Hepatocyte (in vitro differentiated cells): ENCODE measurements around the gene RAPGEF4. TPM values are rescaled to one million over a fixed set of nuclear protein-coding genes. Genes with fewer than 3 reads are reported as not detected.

Experiments
- DNase-seq: peaks from one replicate; pipeline ENCODE4 v3.0.0-alpha.2; 2016; ENCODE audit warnings: low spot score
- H2AFZ ChIP-seq: fragments of 200-600 bp; sonication (generic); 2 replicates; pipeline ENCODE4 v1.6.0; 2016; ENCODE audit warnings: antibody characterized with exemption, mild to moderate bottlenecking
- H3K27ac ChIP-seq: fragments of 200-600 bp; sonication (generic); 2 replicates; pipeline ENCODE4 v1.5.1; 2016; ENCODE audit warnings: mild to moderate bottlenecking
- H3K27me3 ChIP-seq: fragments of 200-600 bp; sonication (generic); 2 replicates; pipeline ENCODE4 v1.6.1; 2016
- H3K36me3 ChIP-seq: fragments of 200-600 bp; sonication (generic); replicated peaks from 2 replicates; pipeline ENCODE4 v1.5.1; 2016; ENCODE audit warnings: low read depth; ENCODE audit not compliant: insufficient read depth
- H3K4me1 ChIP-seq: fragments of 200-600 bp; sonication (generic); 2 replicates; pipeline ENCODE4 v1.5.1; 2016; ENCODE audit warnings: mild to moderate bottlenecking, moderate library complexity; ENCODE audit not compliant: insufficient read depth
- H3K4me2 ChIP-seq: fragments of 200-600 bp; sonication (generic); 2 replicates; pipeline ENCODE4 v1.6.0; 2016
- H3K4me3 ChIP-seq: fragments of 200-600 bp; sonication (generic); 2 replicates; pipeline ENCODE4 v1.5.1; 2016; ENCODE audit warnings: mild to moderate bottlenecking
- H3K79me2 ChIP-seq: fragments of 200-600 bp; sonication (generic); 2 replicates; pipeline ENCODE4 v1.6.0; 2017; ENCODE audit warnings: mild to moderate bottlenecking
- H3K9me2 ChIP-seq: fragments of 200-600 bp; sonication (generic); replicated peaks from 2 replicates; pipeline ENCODE4 v1.6.0; 2017; ENCODE audit warnings: mild to moderate bottlenecking; ENCODE audit not compliant: insufficient read depth
- H3K9me3 ChIP-seq: fragments of 200-600 bp; sonication (generic); 2 replicates; pipeline ENCODE4 v1.5.1; 2016; ENCODE audit warnings: low read depth, mild to moderate bottlenecking
- H4K20me1 ChIP-seq: fragments of 200-600 bp; sonication (generic); 2 replicates; pipeline ENCODE4 v1.6.0; 2016; ENCODE audit warnings: mild to moderate bottlenecking; ENCODE audit not compliant: insufficient read depth, poor library complexity, severe bottlenecking
- EZH2 ChIP-seq: fragments of 200-600 bp; sonication (generic); IDR thresholded peaks from 2 replicates; pipeline ENCODE4 v1.6.1; 2016; ENCODE audit warnings: antibody characterized with exemption, mild to moderate bottlenecking, borderline replicate concordance
- EZH2phosphoT487 ChIP-seq: fragments of 200-600 bp; sonication (generic); IDR thresholded peaks from one replicate; pipeline ENCODE4 v1.6.1; 2018; ENCODE audit warnings: antibody characterized with exemption, mild to moderate bottlenecking, low read depth, moderate library complexity; ENCODE audit not compliant: unreplicated experiment, severe bottlenecking
- WGBS: methylation state at CpG from one replicate; pipeline ENCODE4 v1.1.6; 2016; ENCODE audit warnings: low lambda C conversion rate; ENCODE audit errors: missing lambda C conversion rate; 5-methylcytosine and 5-hydroxymethylcytosine counted together
- polyA plus RNA-seq: library from polyadenylated mRNA; unstranded; fragments of >200 nt; fragmentation: Nextera tagmentation; extraction: Ambion mirVana; gene quantifications from 2 replicates; pipeline ENCODE4 v1.2.1, GENCODE V29; 2016
- total RNA-seq: library from RNA; depleted of rRNA; stranded (reverse); fragments of >200 nt; gene quantifications from 2 replicates; pipeline ENCODE4 v1.2.3, GENCODE V29; 2014
- TF ChIP-seq, protein P1 (sequence below): fragments of 200-600 bp; sonication (generic); IDR thresholded peaks from 2 replicates; pipeline ENCODE4 v1.5.1; 2016; ENCODE audit warnings: antibody characterized with exemption, mild to moderate bottlenecking; ENCODE audit not compliant: poor library complexity

Gene RAPGEF4
- total and polyA plus RNA-seq, 2 experiments from 2014 or later = 1.9 to 2.0 TPM

DNA sequence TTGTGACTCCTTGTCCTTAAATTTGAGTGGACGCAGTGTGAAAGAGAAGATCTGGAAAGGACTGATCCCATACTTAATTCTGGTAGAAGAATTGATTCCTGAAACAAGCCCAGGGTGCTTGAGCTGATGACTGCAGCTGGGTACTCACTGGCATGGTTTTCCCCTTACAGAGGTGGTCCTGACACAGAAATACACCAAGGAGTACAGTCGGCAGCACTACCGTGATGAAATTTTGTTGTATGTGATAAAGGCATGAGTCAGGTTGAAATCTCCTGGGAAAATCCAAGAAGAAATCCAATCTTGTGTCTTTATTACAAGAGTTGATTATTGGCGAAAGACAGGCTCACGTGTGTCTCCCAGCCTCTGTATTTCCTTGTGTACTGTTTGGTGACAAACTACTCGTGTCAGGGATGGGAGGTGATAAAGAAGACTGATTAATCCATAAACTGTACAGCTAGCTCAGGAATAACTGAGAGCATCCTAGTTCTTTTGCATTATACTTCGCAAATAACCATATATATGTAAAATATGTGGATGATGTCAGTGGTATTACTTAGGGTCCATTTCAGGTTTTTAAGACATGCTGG lies 76.6 kb downstream of the RAPGEF4 start:
- H3K4me1 ChIP-seq = peaks cover 2% of the 10 kb centered on the region
- TF ChIP-seq, protein P1, sequence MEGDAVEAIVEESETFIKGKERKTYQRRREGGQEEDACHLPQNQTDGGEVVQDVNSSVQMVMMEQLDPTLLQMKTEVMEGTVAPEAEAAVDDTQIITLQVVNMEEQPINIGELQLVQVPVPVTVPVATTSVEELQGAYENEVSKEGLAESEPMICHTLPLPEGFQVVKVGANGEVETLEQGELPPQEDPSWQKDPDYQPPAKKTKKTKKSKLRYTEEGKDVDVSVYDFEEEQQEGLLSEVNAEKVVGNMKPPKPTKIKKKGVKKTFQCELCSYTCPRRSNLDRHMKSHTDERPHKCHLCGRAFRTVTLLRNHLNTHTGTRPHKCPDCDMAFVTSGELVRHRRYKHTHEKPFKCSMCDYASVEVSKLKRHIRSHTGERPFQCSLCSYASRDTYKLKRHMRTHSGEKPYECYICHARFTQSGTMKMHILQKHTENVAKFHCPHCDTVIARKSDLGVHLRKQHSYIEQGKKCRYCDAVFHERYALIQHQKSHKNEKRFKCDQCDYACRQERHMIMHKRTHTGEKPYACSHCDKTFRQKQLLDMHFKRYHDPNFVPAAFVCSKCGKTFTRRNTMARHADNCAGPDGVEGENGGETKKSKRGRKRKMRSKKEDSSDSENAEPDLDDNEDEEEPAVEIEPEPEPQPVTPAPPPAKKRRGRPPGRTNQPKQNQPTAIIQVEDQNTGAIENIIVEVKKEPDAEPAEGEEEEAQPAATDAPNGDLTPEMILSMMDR = no peak
- TF ChIP-seq EZH2 (no peak), EZH2phosphoT487 (no peak)
- no peak for DNase-seq
- no peaks in the 10 kb centered on the region for H3K9me2 ChIP-seq
- no peaks in the 10 kb centered on the region for H3K79me2 ChIP-seq
- H3K27ac ChIP-seq = no peak overlapping the region
- 81% methylated on average over 7 of the region's 7 CpGs for WGBS
- no peaks in the 10 kb centered on the region for H3K9me3 ChIP-seq
- H3K4me2 ChIP-seq = no peak overlapping the region
- H3K27me3 ChIP-seq = no peaks in the 10 kb centered on the region
- no peak overlapping the region for H2AFZ ChIP-seq
- H3K36me3 ChIP-seq = no peaks in the 10 kb centered on the region
- H4K20me1 ChIP-seq = no peaks in the 10 kb centered on the region
- no peak overlapping the region for H3K4me3 ChIP-seq

DNA sequence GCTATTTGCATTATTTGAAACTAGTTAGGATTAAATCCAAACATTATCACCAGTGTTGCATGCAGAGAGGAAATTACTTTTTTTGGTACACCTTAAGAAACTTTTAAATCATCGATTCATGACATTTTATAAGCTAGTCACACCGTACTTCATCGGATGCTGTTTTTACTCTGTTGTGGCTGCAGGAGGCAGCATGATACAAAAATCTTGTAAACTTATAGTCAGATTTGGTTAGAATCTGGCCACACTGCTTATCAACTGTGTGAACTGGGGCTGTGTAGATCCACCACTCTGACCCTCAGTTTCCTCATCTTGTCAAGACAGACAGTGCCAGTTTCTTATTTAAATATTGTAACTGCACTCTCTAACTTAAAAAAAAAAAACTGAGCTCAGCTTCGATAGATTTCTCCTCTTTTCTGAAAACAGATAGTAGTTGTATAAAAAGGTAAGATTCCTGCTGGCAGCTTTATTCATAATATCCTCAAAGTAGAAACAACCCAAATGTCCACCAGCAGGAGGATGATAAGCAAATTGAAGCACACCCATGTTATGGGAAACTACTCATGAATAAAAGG lies 77.8 kb downstream of the RAPGEF4 start:
- TF ChIP-seq, protein P1 = peak; percentile 61
- no peak for TF ChIP-seq EZH2phosphoT487
- Histone ChIP-seq H2AFZ (no peak overlapping the region), H3K27me3 (no peaks in the 10 kb centered on the region), H3K4me1 (no peaks in the 10 kb centered on the region), H3K4me2 (no peak overlapping the region), H4K20me1 (no peaks in the 10 kb centered on the region), H3K9me3 (no peaks in the 10 kb centered on the region), H3K36me3 (no peaks in the 10 kb centered on the region), H3K27ac (no peak overlapping the region), H3K9me2 (no peaks in the 10 kb centered on the region), H3K4me3 (no peak overlapping the region), H3K79me2 (no peaks in the 10 kb centered on the region)
- WGBS = 67% methylated on average over 4 of the region's 4 CpGs
- peak; percentile 17 for DNase-seq

DNA sequence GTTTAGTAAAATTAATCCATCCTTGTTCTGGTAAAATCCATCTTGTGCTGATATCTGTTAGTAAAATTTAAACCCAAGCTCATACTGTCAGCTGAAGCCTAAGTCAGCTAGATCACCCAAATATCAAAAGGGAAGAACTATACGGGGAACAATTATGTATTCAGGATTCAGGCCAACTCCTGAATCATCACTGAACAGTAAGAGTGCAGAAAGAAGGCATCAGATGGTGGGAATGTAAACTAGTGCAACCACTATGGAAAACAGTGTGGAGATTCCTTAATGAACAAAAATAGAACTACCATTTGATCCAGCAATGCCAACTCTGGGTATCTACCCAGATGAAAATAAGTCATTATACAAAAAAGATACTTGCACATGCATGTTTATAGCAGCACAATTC lies 81.8 kb downstream of the RAPGEF4 start:
- no peak overlapping the region for H2AFZ ChIP-seq
- H3K36me3 ChIP-seq = no peaks in the 10 kb centered on the region
- TF ChIP-seq, protein P1 = no peak
- no peak for TF ChIP-seq EZH2phosphoT487
- no peak for TF ChIP-seq EZH2
- DNase-seq = no peak
- no peaks in the 10 kb centered on the region for H3K9me2 ChIP-seq
- no peaks in the 10 kb centered on the region for H3K27me3 ChIP-seq
- no peaks in the 10 kb centered on the region for H3K9me3 ChIP-seq
- no peaks in the 10 kb centered on the region for H3K79me2 ChIP-seq
- H3K4me2 ChIP-seq = no peak overlapping the region
- no peaks in the 10 kb centered on the region for H4K20me1 ChIP-seq
- H3K4me3 ChIP-seq = no peak overlapping the region
- no peak overlapping the region for H3K27ac ChIP-seq
- whole genome bisulfite sequencing = 80% methylated on average over 1 of the region's 1 CpG
- H3K4me1 ChIP-seq = no peaks in the 10 kb centered on the region
